ENCODE data around the gene STIM2.

STIM2 gene

GRCh38 chr4:26947318-26947717 lies 86.7 kb downstream of the STIM2 start:
- Histone ChIP-seq H3K4me3 (ENCODE audit: low read depth, low read length) (no peak overlapping the region), H3K36me3 (ENCODE audit: control insufficient read depth in 1 of 2, insufficient read depth in 2 of 2, low read length in 2 of 2) (no peaks in the 10 kb centered on the region), H3K9me3 (ENCODE audit: insufficient read depth, low read depth, low read length) (no peaks in the 10 kb centered on the region), H3K4me2 (ENCODE audit: low read length) (no peak overlapping the region), H3K27me3 (ENCODE audit: insufficient read depth, low read length) (no peaks in the 10 kb centered on the region), H3K23ac (ENCODE audit: low read length) (no peak overlapping the region), H2BK120ac (ENCODE audit: insufficient read depth, low read length, poor library complexity) (no peak overlapping the region), H3K79me1 (ENCODE audit: low read length) (no peaks in the 10 kb centered on the region), H3K18ac (ENCODE audit: low read length) (no peak overlapping the region), H2AK5ac (ENCODE audit: low read length) (no peak overlapping the region), H3K79me2 (ENCODE audit: control insufficient read depth, insufficient read depth, low read length, poor library complexity) (no peaks in the 10 kb centered on the region), H2BK5ac (ENCODE audit: low read depth, low read length, poor library complexity) (no peak overlapping the region), H4K8ac (ENCODE audit: low read depth, low read length) (no peak overlapping the region), H2AFZ (ENCODE audit: insufficient read depth, low read length, poor library complexity) (no peak overlapping the region), H4K91ac (ENCODE audit: low read depth, low read length) (no peak overlapping the region), H3K4ac (ENCODE audit: low read depth, low read length) (no peak overlapping the region), H2BK12ac (ENCODE audit: low read length) (no peak overlapping the region), H3K9ac (ENCODE audit: low read length) (no peak overlapping the region), H3K27ac (ENCODE audit: low read depth, low read length) (no peak overlapping the region), H3K14ac (ENCODE audit: low read length) (no peak overlapping the region), H3K4me1 (ENCODE audit: control insufficient read depth in 1 of 2, insufficient read depth in 2 of 2, low read length in 2 of 2) (no peaks in the 10 kb centered on the region), H4K12ac (ENCODE audit: low read depth, low read length) (no peak overlapping the region)
- no CpG with 5 or more reads among the region's 8 CpGs for WGBS (ENCODE audit: extremely low coverage, insufficient coverage, insufficient read length)
- no peak for DNase-seq

DNA sequence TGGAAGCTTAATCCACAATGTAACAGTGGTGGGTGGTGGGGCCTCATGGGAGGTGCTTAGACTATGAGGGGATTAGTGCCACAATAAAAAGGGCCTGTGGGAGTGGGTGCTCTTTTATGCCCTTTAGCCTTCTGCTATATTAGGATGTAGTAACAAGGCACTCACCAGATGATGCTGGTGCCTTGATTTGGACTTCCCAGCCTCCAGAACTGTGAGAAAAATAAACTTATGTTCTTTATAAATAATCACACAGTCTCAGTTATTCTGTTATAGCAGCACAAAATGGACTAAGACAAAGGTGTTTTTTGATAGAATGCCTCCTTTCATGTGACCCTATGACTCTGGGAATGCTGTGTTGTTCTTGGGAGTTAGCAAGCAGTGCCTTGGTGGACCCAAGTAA lies 89.8 kb downstream of the STIM2 start:
- H2AFZ ChIP-seq (ENCODE audit: insufficient read depth, low read length, poor library complexity): no peak overlapping the region
- H3K36me3 ChIP-seq (ENCODE audit: control insufficient read depth in 1 of 2, insufficient read depth in 2 of 2, low read length in 2 of 2): no peaks in the 10 kb centered on the region
- H3K79me1 ChIP-seq (ENCODE audit: low read length): no peaks in the 10 kb centered on the region

DNA sequence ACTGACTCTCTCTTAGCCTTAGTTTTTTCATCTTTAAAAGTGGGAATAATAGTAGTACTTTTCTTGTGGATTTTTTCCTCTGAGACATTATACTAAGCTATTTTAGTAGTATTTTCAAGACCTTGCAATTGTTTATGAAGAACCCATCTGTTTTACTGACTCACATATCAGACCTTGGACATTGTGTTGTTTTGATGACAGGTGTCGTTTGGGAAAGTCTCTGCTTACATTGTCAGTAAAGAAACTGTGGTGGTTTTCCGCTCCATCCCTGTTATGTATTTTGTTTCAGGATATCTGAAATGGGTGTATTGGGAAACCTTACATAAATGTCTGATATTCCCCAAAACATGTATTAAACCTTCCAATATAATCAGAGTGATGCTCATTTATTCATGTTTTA lies 92.2 kb downstream of the STIM2 start:
- H3K18ac ChIP-seq (ENCODE audit: low read length): no peak overlapping the region
- no peaks in the 10 kb centered on the region for H3K4me1 ChIP-seq (ENCODE audit: control insufficient read depth in 1 of 2, insufficient read depth in 2 of 2, low read length in 2 of 2)
- H2BK5ac ChIP-seq (ENCODE audit: low read depth, low read length, poor library complexity): no peak overlapping the region
- no peaks in the 10 kb centered on the region for H3K79me1 ChIP-seq (ENCODE audit: low read length)
- no peak overlapping the region for H3K27ac ChIP-seq (ENCODE audit: low read depth, low read length)
- H3K4me3 ChIP-seq (ENCODE audit: low read depth, low read length): no peak overlapping the region
- no peak overlapping the region for H3K14ac ChIP-seq (ENCODE audit: low read length)
- H3K23ac ChIP-seq (ENCODE audit: low read length): no peak overlapping the region
- H3K4me2 ChIP-seq (ENCODE audit: low read length): no peak overlapping the region
- H4K8ac ChIP-seq (ENCODE audit: low read depth, low read length): no peak overlapping the region
- H3K27me3 ChIP-seq (ENCODE audit: insufficient read depth, low read length): no peaks in the 10 kb centered on the region
- H3K4ac ChIP-seq (ENCODE audit: low read depth, low read length): no peak overlapping the region
- H3K79me2 ChIP-seq (ENCODE audit: control insufficient read depth, insufficient read depth, low read length, poor library complexity): no peaks in the 10 kb centered on the region
- no peak overlapping the region for H4K12ac ChIP-seq (ENCODE audit: low read depth, low read length)
- H3K9ac ChIP-seq (ENCODE audit: low read length): no peak overlapping the region
- no peak overlapping the region for H2BK12ac ChIP-seq (ENCODE audit: low read length)
- H4K91ac ChIP-seq (ENCODE audit: low read depth, low read length): no peak overlapping the region
- no peak for DNase-seq
- no CpG with 5 or more reads among the region's 2 CpGs for WGBS (ENCODE audit: extremely low coverage, insufficient coverage, insufficient read length)
- no peak overlapping the region for H2AFZ ChIP-seq (ENCODE audit: insufficient read depth, low read length, poor library complexity)
- no peak overlapping the region for H2AK5ac ChIP-seq (ENCODE audit: low read length)
- H3K36me3 ChIP-seq (ENCODE audit: control insufficient read depth in 1 of 2, insufficient read depth in 2 of 2, low read length in 2 of 2): no peaks in the 10 kb centered on the region
- H2BK120ac ChIP-seq (ENCODE audit: insufficient read depth, low read length, poor library complexity): no peak overlapping the region
- H3K9me3 ChIP-seq (ENCODE audit: insufficient read depth, low read depth, low read length): no peaks in the 10 kb centered on the region

More for the DNA sequence above, 89.8 kb downstream of the STIM2 start:
- H3K14ac ChIP-seq (ENCODE audit: low read length): no peak overlapping the region
- H4K12ac ChIP-seq (ENCODE audit: low read depth, low read length): no peak overlapping the region
- no peak overlapping the region for H3K4ac ChIP-seq (ENCODE audit: low read depth, low read length)
- no peak overlapping the region for H3K27ac ChIP-seq (ENCODE audit: low read depth, low read length)
- H3K4me1 ChIP-seq (ENCODE audit: control insufficient read depth in 1 of 2, insufficient read depth in 2 of 2, low read length in 2 of 2): no peaks in the 10 kb centered on the region
- H2BK5ac ChIP-seq (ENCODE audit: low read depth, low read length, poor library complexity): no peak overlapping the region
- no peaks in the 10 kb centered on the region for H3K9me3 ChIP-seq (ENCODE audit: insufficient read depth, low read depth, low read length)
- H3K27me3 ChIP-seq (ENCODE audit: insufficient read depth, low read length): no peaks in the 10 kb centered on the region
- no peak overlapping the region for H3K18ac ChIP-seq (ENCODE audit: low read length)
- H4K8ac ChIP-seq (ENCODE audit: low read depth, low read length): no peak overlapping the region
- no peak overlapping the region for H3K23ac ChIP-seq (ENCODE audit: low read length)
- H3K4me3 ChIP-seq (ENCODE audit: low read depth, low read length): no peak overlapping the region
- no peak for DNase-seq
- H3K4me2 ChIP-seq (ENCODE audit: low read length): no peak overlapping the region
- no peak overlapping the region for H2BK12ac ChIP-seq (ENCODE audit: low read length)
- H4K91ac ChIP-seq (ENCODE audit: low read depth, low read length): no peak overlapping the region
- no peak overlapping the region for H3K9ac ChIP-seq (ENCODE audit: low read length)
- H3K79me2 ChIP-seq (ENCODE audit: control insufficient read depth, insufficient read depth, low read length, poor library complexity): no peaks in the 10 kb centered on the region
- H2AK5ac ChIP-seq (ENCODE audit: low read length): no peak overlapping the region
- H2BK120ac ChIP-seq (ENCODE audit: insufficient read depth, low read length, poor library complexity): no peak overlapping the region

- Histone ChIP-seq H3K79me2 (ENCODE audit: control insufficient read depth, insufficient read depth, low read length, poor library complexity) (no peaks in the 10 kb centered on the region), H2BK120ac (ENCODE audit: insufficient read depth, low read length, poor library complexity) (no peak overlapping the region), H2AK5ac (ENCODE audit: low read length) (no peak overlapping the region), H3K4me1 (ENCODE audit: control insufficient read depth in 1 of 2, insufficient read depth in 2 of 2, low read length in 2 of 2) (no peaks in the 10 kb centered on the region), H3K36me3 (ENCODE audit: control insufficient read depth in 1 of 2, insufficient read depth in 2 of 2, low read length in 2 of 2) (no peaks in the 10 kb centered on the region), H4K8ac (ENCODE audit: low read depth, low read length) (no peak overlapping the region), H3K4ac (ENCODE audit: low read depth, low read length) (no peak overlapping the region), H3K14ac (ENCODE audit: low read length) (no peak overlapping the region), H2BK5ac (ENCODE audit: low read depth, low read length, poor library complexity) (no peak overlapping the region), H2BK12ac (ENCODE audit: low read length) (no peak overlapping the region), H3K79me1 (ENCODE audit: low read length) (no peaks in the 10 kb centered on the region), H3K23ac (ENCODE audit: low read length) (no peak overlapping the region), H4K91ac (ENCODE audit: low read depth, low read length) (no peak overlapping the region), H3K27ac (ENCODE audit: low read depth, low read length) (no peak overlapping the region), H3K4me3 (ENCODE audit: low read depth, low read length) (no peak overlapping the region), H3K9ac (ENCODE audit: low read length) (no peak overlapping the region), H3K9me3 (ENCODE audit: insufficient read depth, low read depth, low read length) (no peaks in the 10 kb centered on the region), H3K27me3 (ENCODE audit: insufficient read depth, low read length) (no peaks in the 10 kb centered on the region), H3K18ac (ENCODE audit: low read length) (no peak overlapping the region), H2AFZ (ENCODE audit: insufficient read depth, low read length, poor library complexity) (no peak overlapping the region), H3K4me2 (ENCODE audit: low read length) (no peak overlapping the region), H4K12ac (ENCODE audit: low read depth, low read length) (no peak overlapping the region)
- DNase-seq: no peak
- no CpG with 5 or more reads among the region's 2 CpGs for WGBS (ENCODE audit: extremely low coverage, insufficient coverage, insufficient read length)
Measured at GRCh38 chr4:26953366-26953765, 92.7 kb downstream of the STIM2 start.
